HG02852 (cell line): Measurements from ENCODE around the gene FANCC.

Source experiments
- ATAC-seq: cut with Tn5 transposase; IDR thresholded peaks from one replicate; pipeline ENCODE4 v1.9.1; 2021; ENCODE audit warnings: mild to moderate bottlenecking, moderate library complexity; ENCODE audit not compliant: unreplicated experiment

Gene FANCC

GRCh38 chr9:95127249-95128176 is 190.0 kb downstream of the FANCC start:
- no peak for ATAC-seq

- ATAC-seq = no peak
Measured at GRCh38 chr9:95126739-95127138, 190.8 kb downstream of the FANCC start.

- ATAC-seq = no peak
Measured at GRCh38 chr9:95125652-95126051, 191.9 kb downstream of the FANCC start.

GRCh38 chr9:95124582-95125367 is 192.7 kb downstream of the FANCC start:
- no peak for ATAC-seq

GRCh38 chr9:95120781-95121370 is 196.6 kb downstream of the FANCC start:
- no peak for ATAC-seq

- ATAC-seq = no peak
Measured at GRCh38 chr9:95118596-95118995, 198.9 kb downstream of the FANCC start.

- no peak for ATAC-seq
Measured at GRCh38 chr9:95116808-95117204, 200.7 kb downstream of the FANCC start.

- ATAC-seq = no peak
Measured at GRCh38 chr9:95116002-95116807, 201.3 kb downstream of the FANCC start.

GRCh38 chr9:95115104-95115503 is 202.4 kb downstream of the FANCC start:
- no peak for ATAC-seq

- ATAC-seq = no peak
Measured at GRCh38 chr9:95112436-95113280, 204.9 kb downstream of the FANCC start.

GRCh38 chr9:95111716-95112115 is 205.8 kb downstream of the FANCC start:
- ATAC-seq = no peak

GRCh38 chr9:95110921-95111525 is 206.5 kb downstream of the FANCC start:
- no peak for ATAC-seq

GRCh38 chr9:95109456-95109855 is 208.1 kb downstream of the FANCC start:
- no peak for ATAC-seq

GRCh38 chr9:95108777-95109176 is 208.7 kb downstream of the FANCC start:
- no peak for ATAC-seq

- ATAC-seq = no peak
Measured at GRCh38 chr9:95107976-95108375, 209.5 kb downstream of the FANCC start.

- ATAC-seq = no peak
Measured at GRCh38 chr9:95107001-95107749, 210.3 kb downstream of the FANCC start.

GRCh38 chr9:95105519-95106287 is 211.8 kb downstream of the FANCC start:
- ATAC-seq = no peak

- no peak for ATAC-seq
Measured at GRCh38 chr9:95104980-95105379, 212.5 kb downstream of the FANCC start.
